HepG2 (cell line): ENCODE measurements around the gene OPRD1. TPM values are rescaled to one million over a fixed set of nuclear protein-coding genes. Genes with fewer than 3 reads are reported as not detected.
A peak's percentile ranks its signal among the peaks of the same experiment; 100 is the strongest.

Source experiments
- ARNTL ChIP-seq: sonication (generic); formaldehyde crosslinking; IDR thresholded peaks from 2 replicates; pipeline ENCODE4 v1.4.0; 2020; ENCODE audit warnings: mild to moderate bottlenecking, missing genetic modification reagents
- MTF1 ChIP-seq: sonication (generic); formaldehyde crosslinking; IDR thresholded peaks from 2 replicates; pipeline ENCODE4 v1.5.0; 2020; ENCODE audit warnings: missing genetic modification reagents
- NPAS2 ChIP-seq: sonication (generic); formaldehyde crosslinking; IDR thresholded peaks from 2 replicates; pipeline ENCODE4 v1.8.0; 2022; ENCODE audit warnings: mild to moderate bottlenecking, missing genetic modification reagents, borderline replicate concordance
- SOX5 ChIP-seq: IDR thresholded peaks from 2 replicates; pipeline ENCODE4 v1.6.1; 2016; ENCODE audit warnings: borderline replicate concordance
- SYNCRIP ChIP-seq: fragments of 200-400 bp; formaldehyde crosslinking; IDR thresholded peaks from 2 replicates; pipeline ENCODE4 v1.6.1; 2018; ENCODE audit warnings: mild to moderate bottlenecking, low read depth, low read length; ENCODE audit not compliant: insufficient read depth
- TARDBP ChIP-seq: sonication (generic); formaldehyde crosslinking; IDR thresholded peaks from 2 replicates; pipeline ENCODE4 v1.8.0; 2022; ENCODE audit warnings: mild to moderate bottlenecking, missing genetic modification reagents
- ZNF10 ChIP-seq: sonication (generic); formaldehyde crosslinking; IDR thresholded peaks from 2 replicates; pipeline ENCODE4 v1.4.0; 2020; ENCODE audit warnings: mild to moderate bottlenecking, low read depth, missing genetic modification reagents, borderline replicate concordance
- ZNF224 ChIP-seq: sonication (generic); formaldehyde crosslinking; IDR thresholded peaks from 2 replicates; pipeline ENCODE4 v1.5.0; 2020; ENCODE audit warnings: mild to moderate bottlenecking, missing genetic modification reagents
- ZNF441 ChIP-seq: sonication (generic); formaldehyde crosslinking; IDR thresholded peaks from 2 replicates; pipeline ENCODE4 v1.7.0; 2021; ENCODE audit warnings: missing genetic modification reagents, borderline replicate concordance
- ZNF546 ChIP-seq: sonication (generic); formaldehyde crosslinking; conservative IDR thresholded peaks from 2 replicates; pipeline ENCODE4 v1.8.1; 2023; ENCODE audit warnings: mild to moderate bottlenecking, missing genetic modification reagents
- ZNF558 ChIP-seq: sonication (generic); formaldehyde crosslinking; IDR thresholded peaks from 2 replicates; pipeline ENCODE4 v1.9.0; 2022; ENCODE audit warnings: mild to moderate bottlenecking, missing genetic modification reagents, borderline replicate concordance
- ZNF570 ChIP-seq: sonication (generic); formaldehyde crosslinking; IDR thresholded peaks from 2 replicates; pipeline ENCODE4 v1.4.0; 2020; ENCODE audit warnings: mild to moderate bottlenecking, missing genetic modification reagents, borderline replicate concordance
- ZNF652 ChIP-seq: IDR thresholded peaks from 2 replicates; pipeline ENCODE4 v1.6.1; 2016; ENCODE audit warnings: low read depth, borderline replicate concordance
- ZNF775 ChIP-seq: sonication (generic); formaldehyde crosslinking; IDR thresholded peaks from 2 replicates; pipeline ENCODE4 v1.4.0; 2020; ENCODE audit warnings: missing genetic modification reagents, mild to moderate bottlenecking, moderate library complexity, borderline replicate concordance
- polyA plus RNA-seq, 8 experiments: library from polyadenylated mRNA; depleted of rRNA in 3 of 8; stranded (reverse) in 7 of 8; unstranded in 1 of 8; fragments of >200 nt; fragmentation: Illumina TruSeq in 4 of 8; extraction: Trizol in 4 of 8; gene quantifications; 2 replicates each; pipeline versions ENCODE4 v1.2.1 to v1.2.3, GENCODE V29; 2011 to 2016; ENCODE audit warnings: low read depth in 4 of 8, missing spikeins in 1 of 8, mixed read lengths in 1 of 8; ENCODE audit not compliant: insufficient read depth in 1 of 8
- total RNA-seq, 5 experiments: library from RNA; depleted of rRNA; stranded (reverse); fragments of >200 nt; fragmentation: Illumina TruSeq; extraction: Trizol; gene quantifications; 2 replicates each; pipeline ENCODE4 v1.2.3, GENCODE V29; 2016; ENCODE audit warnings: low read depth in 1 of 5
- TF ChIP-seq, protein P1 (sequence below): sonication (generic); formaldehyde crosslinking; conservative IDR thresholded peaks from 2 replicates; pipeline ENCODE4 v1.4.0; 2020; ENCODE audit warnings: missing genetic modification reagents
- TF ChIP-seq, protein P2 (sequence below): IDR thresholded peaks from 2 replicates; pipeline ENCODE4 v1.6.1; 2016
- TF ChIP-seq, protein P3 (sequence below): sonication (generic); formaldehyde crosslinking; IDR thresholded peaks from 2 replicates; pipeline ENCODE4 v1.5.1; 2020; ENCODE audit warnings: missing genetic modification reagents, mild to moderate bottlenecking, borderline replicate concordance
- TF ChIP-seq, protein P4 (sequence below), 2 experiments: sonication (generic) in 1 of 2; formaldehyde crosslinking in 1 of 2; IDR thresholded peaks; 2 replicates each; pipeline versions ENCODE4 v1.4.0 to v1.6.1; 2018 to 2020; ENCODE audit warnings: missing genetic modification reagents in 2 of 2, borderline replicate concordance in 1 of 2, low read depth in 1 of 2, mild to moderate bottlenecking in 1 of 2, missing biosample characterization in 1 of 2
- TF ChIP-seq, protein P5 (sequence below): sonication (generic); formaldehyde crosslinking; IDR thresholded peaks from 2 replicates; pipeline ENCODE4 v1.4.0; 2020; ENCODE audit warnings: low read depth, mild to moderate bottlenecking, missing genetic modification reagents

The OPRD1 gene
- total and polyA plus RNA-seq, 2 of the 13 experiments (the other 11 are each of a cell fraction or from before 2014, with no cell fraction given) = 0.02 to 0.03 TPM

DNA sequence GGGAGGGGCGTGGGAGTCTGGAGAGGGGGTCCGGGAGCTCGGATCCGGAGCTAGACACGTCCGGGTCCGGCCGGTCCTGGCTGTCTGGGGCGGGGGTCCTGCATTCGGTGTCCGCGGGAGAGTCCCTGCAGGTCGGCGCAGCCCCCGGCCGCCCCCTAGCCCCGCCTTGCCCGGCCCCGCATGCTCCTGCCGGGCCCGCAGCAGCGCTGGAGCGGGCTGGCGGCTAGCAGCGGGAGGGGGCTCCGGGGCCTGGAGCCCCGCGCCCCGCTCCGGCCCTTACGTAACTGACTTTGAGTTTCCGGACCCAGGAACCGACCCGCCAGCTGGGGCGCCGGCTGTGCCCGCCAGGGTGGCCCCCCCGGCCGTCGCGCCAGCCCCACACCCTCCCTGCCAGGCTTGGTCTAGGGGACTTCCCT lies 75.5 kb downstream of the OPRD1 start (continued):
- no peak for TF ChIP-seq TARDBP (CRISPR knock-in tag)
- TF ChIP-seq, protein P1, sequence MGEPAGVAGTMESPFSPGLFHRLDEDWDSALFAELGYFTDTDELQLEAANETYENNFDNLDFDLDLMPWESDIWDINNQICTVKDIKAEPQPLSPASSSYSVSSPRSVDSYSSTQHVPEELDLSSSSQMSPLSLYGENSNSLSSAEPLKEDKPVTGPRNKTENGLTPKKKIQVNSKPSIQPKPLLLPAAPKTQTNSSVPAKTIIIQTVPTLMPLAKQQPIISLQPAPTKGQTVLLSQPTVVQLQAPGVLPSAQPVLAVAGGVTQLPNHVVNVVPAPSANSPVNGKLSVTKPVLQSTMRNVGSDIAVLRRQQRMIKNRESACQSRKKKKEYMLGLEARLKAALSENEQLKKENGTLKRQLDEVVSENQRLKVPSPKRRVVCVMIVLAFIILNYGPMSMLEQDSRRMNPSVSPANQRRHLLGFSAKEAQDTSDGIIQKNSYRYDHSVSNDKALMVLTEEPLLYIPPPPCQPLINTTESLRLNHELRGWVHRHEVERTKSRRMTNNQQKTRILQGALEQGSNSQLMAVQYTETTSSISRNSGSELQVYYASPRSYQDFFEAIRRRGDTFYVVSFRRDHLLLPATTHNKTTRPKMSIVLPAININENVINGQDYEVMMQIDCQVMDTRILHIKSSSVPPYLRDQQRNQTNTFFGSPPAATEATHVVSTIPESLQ (CRISPR knock-in tag) = no peak
- no peak for TF ChIP-seq NPAS2 (CRISPR knock-in tag)
- TF ChIP-seq MTF1 (CRISPR knock-in tag) = no peak
- TF ChIP-seq ZNF441 (CRISPR knock-in tag) = 0 out of 2 replicates have a peak, but pooled peaks have one; percentile 10
- no peak for TF ChIP-seq ZNF775
- TF ChIP-seq ARNTL (CRISPR knock-in tag) = 0 out of 2 replicates have a peak, but pooled peaks have one; percentile 12
- 0 out of 2 replicates have a peak, but pooled peaks have one; percentile 7 for TF ChIP-seq ZNF558 (CRISPR knock-in tag)
- TF ChIP-seq, protein P2, sequence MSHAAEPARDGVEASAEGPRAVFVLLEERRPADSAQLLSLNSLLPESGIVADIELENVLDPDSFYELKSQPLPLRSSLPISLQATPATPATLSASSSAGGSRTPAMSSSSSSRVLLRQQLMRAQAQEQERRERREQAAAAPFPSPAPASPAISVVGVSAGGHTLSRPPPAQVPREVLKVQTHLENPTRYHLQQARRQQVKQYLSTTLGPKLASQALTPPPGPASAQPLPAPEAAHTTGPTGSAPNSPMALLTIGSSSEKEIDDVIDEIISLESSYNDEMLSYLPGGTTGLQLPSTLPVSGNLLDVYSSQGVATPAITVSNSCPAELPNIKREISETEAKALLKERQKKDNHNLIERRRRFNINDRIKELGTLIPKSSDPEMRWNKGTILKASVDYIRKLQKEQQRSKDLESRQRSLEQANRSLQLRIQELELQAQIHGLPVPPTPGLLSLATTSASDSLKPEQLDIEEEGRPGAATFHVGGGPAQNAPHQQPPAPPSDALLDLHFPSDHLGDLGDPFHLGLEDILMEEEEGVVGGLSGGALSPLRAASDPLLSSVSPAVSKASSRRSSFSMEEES (CRISPR knock-in tag) = no peak
- no peak for TF ChIP-seq ZNF546 (CRISPR knock-in tag)
- TF ChIP-seq, protein P3, sequence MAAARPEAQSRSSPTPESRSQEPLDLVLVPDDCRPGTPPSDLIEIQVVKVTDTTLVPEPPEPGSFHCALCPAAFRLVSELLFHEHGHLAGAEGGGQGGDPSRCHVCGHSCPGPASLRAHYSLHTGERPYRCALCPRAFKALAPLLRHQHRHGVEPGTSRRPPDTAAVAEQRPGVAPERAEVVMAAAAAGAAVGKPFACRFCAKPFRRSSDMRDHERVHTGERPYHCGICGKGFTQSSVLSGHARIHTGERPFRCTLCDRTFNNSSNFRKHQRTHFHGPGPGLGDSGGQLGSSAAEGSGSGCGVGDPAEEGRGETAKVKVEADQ = no peak
- no peak for TF ChIP-seq ZNF224 (CRISPR knock-in tag)
- TF ChIP-seq, protein P4, sequence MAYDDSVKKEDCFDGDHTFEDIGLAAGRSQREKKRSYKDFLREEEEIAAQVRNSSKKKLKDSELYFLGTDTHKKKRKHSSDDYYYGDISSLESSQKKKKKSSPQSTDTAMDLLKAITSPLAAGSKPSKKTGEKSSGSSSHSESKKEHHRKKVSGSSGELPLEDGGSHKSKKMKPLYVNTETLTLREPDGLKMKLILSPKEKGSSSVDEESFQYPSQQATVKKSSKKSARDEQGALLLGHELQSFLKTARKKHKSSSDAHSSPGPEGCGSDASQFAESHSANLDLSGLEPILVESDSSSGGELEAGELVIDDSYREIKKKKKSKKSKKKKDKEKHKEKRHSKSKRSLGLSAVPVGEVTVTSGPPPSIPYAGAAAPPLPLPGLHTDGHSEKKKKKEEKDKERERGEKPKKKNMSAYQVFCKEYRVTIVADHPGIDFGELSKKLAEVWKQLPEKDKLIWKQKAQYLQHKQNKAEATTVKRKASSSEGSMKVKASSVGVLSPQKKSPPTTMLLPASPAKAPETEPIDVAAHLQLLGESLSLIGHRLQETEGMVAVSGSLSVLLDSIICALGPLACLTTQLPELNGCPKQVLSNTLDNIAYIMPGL (CRISPR knock-in tag; IDR thresholded peaks at IDR 0.05; ENCODE audit: borderline replicate concordance in 1 of 2, low read depth in 1 of 2) = 0 out of 4 replicates have a peak, but pooled peaks of 1 of the 2 experiments have one; percentile 9
- TF ChIP-seq ZNF652 (CRISPR knock-in tag) = no peak
- TF ChIP-seq, protein P5, sequence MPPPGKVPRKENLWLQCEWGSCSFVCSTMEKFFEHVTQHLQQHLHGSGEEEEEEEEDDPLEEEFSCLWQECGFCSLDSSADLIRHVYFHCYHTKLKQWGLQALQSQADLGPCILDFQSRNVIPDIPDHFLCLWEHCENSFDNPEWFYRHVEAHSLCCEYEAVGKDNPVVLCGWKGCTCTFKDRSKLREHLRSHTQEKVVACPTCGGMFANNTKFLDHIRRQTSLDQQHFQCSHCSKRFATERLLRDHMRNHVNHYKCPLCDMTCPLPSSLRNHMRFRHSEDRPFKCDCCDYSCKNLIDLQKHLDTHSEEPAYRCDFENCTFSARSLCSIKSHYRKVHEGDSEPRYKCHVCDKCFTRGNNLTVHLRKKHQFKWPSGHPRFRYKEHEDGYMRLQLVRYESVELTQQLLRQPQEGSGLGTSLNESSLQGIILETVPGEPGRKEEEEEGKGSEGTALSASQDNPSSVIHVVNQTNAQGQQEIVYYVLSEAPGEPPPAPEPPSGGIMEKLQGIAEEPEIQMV (CRISPR knock-in tag) = no peak
- TF ChIP-seq ZNF10 = no peak
- no peak for TF ChIP-seq SOX5 (CRISPR knock-in tag)
- TF ChIP-seq ZNF570 (CRISPR knock-in tag) = no peak
- no peak for TF ChIP-seq SYNCRIP
